Measurements from ENCODE around the gene PNPLA4.

The PNPLA4 gene

GRCh38 chrX:7852166-7852565 is 75.0 kb downstream of the PNPLA4 start:
- Histone ChIP-seq H3K27me3 (ENCODE audit: control insufficient read depth, insufficient read depth, low read length) (no peaks in the 10 kb centered on the region), H3K9ac (ENCODE audit: low read length) (no peak overlapping the region)

More at GRCh38 chrX:7852166-7852565, 75.0 kb downstream of the PNPLA4 start:
- H3K9me3 ChIP-seq (ENCODE audit: control insufficient read depth, low read depth, low read length): no peaks in the 10 kb centered on the region
- H3K4me3 ChIP-seq (ENCODE audit: low read length): no peak overlapping the region
- H3K36me3 ChIP-seq (ENCODE audit: control insufficient read depth, low read depth, low read length): no peaks in the 10 kb centered on the region
- H3K27ac ChIP-seq (ENCODE audit: low read length): no peak overlapping the region
- H3K4me1 ChIP-seq (ENCODE audit: control insufficient read depth, low read depth, low read length): peaks cover 3% of the 10 kb centered on the region

All from iPS-18a (cell line).